ENCODE measurements around the gene BNIPL.
A peak's percentile ranks its signal among the peaks of the same experiment; 100 is the strongest.

The BNIPL gene

DNA sequence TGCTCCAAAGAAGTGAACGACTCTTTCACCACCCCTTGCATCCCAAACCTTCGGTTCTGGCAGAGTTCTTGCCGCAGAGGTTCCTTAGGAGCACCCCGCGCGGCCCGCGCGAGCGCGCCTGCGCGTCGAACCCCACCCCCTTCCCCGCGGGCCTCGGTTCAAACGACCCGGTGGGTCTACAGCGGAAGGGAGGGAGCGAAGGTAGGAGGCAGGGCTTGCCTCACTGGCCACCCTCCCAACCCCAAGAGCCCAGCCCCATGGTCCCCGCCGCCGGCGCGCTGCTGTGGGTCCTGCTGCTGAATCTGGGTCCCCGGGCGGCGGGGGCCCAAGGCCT, 11.2 kb downstream of the BNIPL start, which contains the start of gene C1orf56:
TSS of gene C1orf56 (plus strand) at position 161 of the 334 bp plus-strand sequence. CDS start at position 258, 97 bp downstream.
- H3K4me1 ChIP-seq (ENCODE audit: control insufficient read depth in 1 of 2, insufficient read depth in 2 of 2, low read length in 2 of 2), result peaks cover 2 to 5% of the 10 kb centered on the region in 2 experiments
- H3K4me2 ChIP-seq (ENCODE audit: low read length), result peak within 1 kb of the TSS; percentile 88
- peak within 1 kb of the TSS; percentile 75 for H3K4me3 ChIP-seq (ENCODE audit: low read depth, low read length)

DNA sequence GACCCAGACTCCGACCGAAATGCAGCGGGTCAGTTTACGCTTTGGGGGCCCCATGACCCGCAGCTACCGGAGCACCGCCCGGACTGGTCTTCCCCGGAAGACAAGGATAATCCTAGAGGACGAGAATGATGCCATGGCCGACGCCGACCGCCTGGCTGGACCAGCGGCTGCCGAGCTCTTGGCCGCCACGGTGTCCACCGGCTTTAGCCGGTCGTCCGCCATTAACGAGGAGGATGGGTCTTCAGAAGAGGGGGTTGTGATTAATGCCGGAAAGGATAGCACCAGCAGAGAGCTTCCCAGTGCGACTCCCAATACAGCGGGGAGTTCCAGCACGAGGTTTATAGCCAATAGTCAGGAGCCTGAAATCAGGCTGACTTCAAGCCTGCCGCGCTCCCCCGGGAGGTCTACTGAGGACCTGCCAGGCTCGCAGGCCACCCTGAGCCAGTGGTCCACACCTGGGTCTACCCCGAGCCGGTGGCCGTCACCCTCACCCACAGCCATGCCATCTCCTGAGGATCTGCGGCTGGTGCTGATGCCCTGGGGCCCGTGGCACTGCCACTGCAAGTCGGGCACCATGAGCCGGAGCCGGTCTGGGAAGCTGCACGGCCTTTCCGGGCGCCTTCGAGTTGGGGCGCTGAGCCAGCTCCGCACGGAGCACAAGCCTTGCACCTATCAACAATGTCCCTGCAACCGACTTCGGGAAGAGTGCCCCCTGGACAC, 11.7 kb downstream of the BNIPL start:
- peak overlapping the region; percentile 75 for H3K4me3 ChIP-seq (ENCODE audit: low read depth, low read length)
- peak overlapping the region; percentile 58 for H2AFZ ChIP-seq (ENCODE audit: insufficient read depth, low read length, poor library complexity)
- H3K79me1 ChIP-seq (ENCODE audit: low read length), result peaks cover 8% of the 10 kb centered on the region
- H3K4me1 ChIP-seq (ENCODE audit: control insufficient read depth in 1 of 2, insufficient read depth in 2 of 2, low read length in 2 of 2), result peaks cover 2 to 5% of the 10 kb centered on the region in 2 experiments
- peak overlapping the region; percentile 88 for H4K8ac ChIP-seq (ENCODE audit: low read depth, low read length)
- H2BK12ac ChIP-seq (ENCODE audit: low read length), result no peak overlapping the region
- peak overlapping the region; percentile 68 for H4K12ac ChIP-seq (ENCODE audit: low read depth, low read length)
- peak overlapping the region; percentile 88 for H3K4me2 ChIP-seq (ENCODE audit: low read length)
- H4K91ac ChIP-seq (ENCODE audit: low read depth, low read length), result peak overlapping the region; percentile 71
- peak overlapping the region; percentile 80 for H3K14ac ChIP-seq (ENCODE audit: low read length)
- H3K36me3 ChIP-seq (ENCODE audit: control insufficient read depth in 1 of 2, insufficient read depth in 2 of 2, low read length in 2 of 2), result peaks cover 7 to 17% of the 10 kb centered on the region in 2 experiments
- H3K27me3 ChIP-seq (ENCODE audit: insufficient read depth, low read length), result no peaks in the 10 kb centered on the region
- H3K9ac ChIP-seq (ENCODE audit: low read length), result peak overlapping the region; percentile 72
- H2BK5ac ChIP-seq (ENCODE audit: low read depth, low read length, poor library complexity), result peak overlapping the region; percentile 66
- peak overlapping the region; percentile 49 for H3K4ac ChIP-seq (ENCODE audit: low read depth, low read length)
- H3K9me3 ChIP-seq (ENCODE audit: insufficient read depth, low read depth, low read length), result no peaks in the 10 kb centered on the region
- peak overlapping the region; percentile 40 for H2BK120ac ChIP-seq (ENCODE audit: insufficient read depth, low read length, poor library complexity)
- H2AK5ac ChIP-seq (ENCODE audit: low read length), result peak overlapping the region; percentile 81
- peak; percentile 20 to 46 for DNase-seq
- H3K18ac ChIP-seq (ENCODE audit: low read length), result peak overlapping the region; percentile 58
- WGBS (ENCODE audit: extremely low coverage, insufficient coverage, insufficient read length), result no CpG with 5 or more reads among the region's 48 CpGs
- H3K23ac ChIP-seq (ENCODE audit: low read length), result no peak overlapping the region
- H3K27ac ChIP-seq (ENCODE audit: low read depth, low read length), result peak overlapping the region; percentile 63
- H3K79me2 ChIP-seq (ENCODE audit: control insufficient read depth, insufficient read depth, low read length, poor library complexity), result peaks cover 7% of the 10 kb centered on the region

More for the DNA sequence above, 11.2 kb downstream of the BNIPL start, which contains the start of gene C1orf56:
- Histone ChIP-seq H3K23ac (ENCODE audit: low read length) (no peak within 1 kb of the TSS), H3K36me3 (ENCODE audit: control insufficient read depth in 1 of 2, insufficient read depth in 2 of 2, low read length in 2 of 2) (peaks cover 2 to 12% of the 10 kb centered on the region in 2 experiments), H3K27me3 (ENCODE audit: insufficient read depth, low read length) (no peaks in the 10 kb centered on the region), H2BK120ac (ENCODE audit: insufficient read depth, low read length, poor library complexity) (peak within 1 kb of the TSS; percentile 40), H4K8ac (ENCODE audit: low read depth, low read length) (peak within 1 kb of the TSS; percentile 88), H4K91ac (ENCODE audit: low read depth, low read length) (peak within 1 kb of the TSS; percentile 71), H3K4ac (ENCODE audit: low read depth, low read length) (peak within 1 kb of the TSS; percentile 49), H3K79me1 (ENCODE audit: low read length) (peaks cover 8% of the 10 kb centered on the region), H2BK5ac (ENCODE audit: low read depth, low read length, poor library complexity) (peak within 1 kb of the TSS; percentile 66), H3K14ac (ENCODE audit: low read length) (peak within 1 kb of the TSS; percentile 80), H3K9me3 (ENCODE audit: insufficient read depth, low read depth, low read length) (peaks cover 2% of the 10 kb centered on the region), H2BK12ac (ENCODE audit: low read length) (no peak within 1 kb of the TSS), H4K12ac (ENCODE audit: low read depth, low read length) (peak within 1 kb of the TSS; percentile 68), H3K9ac (ENCODE audit: low read length) (peak within 1 kb of the TSS; percentile 72), H2AK5ac (ENCODE audit: low read length) (peak within 1 kb of the TSS; percentile 81), H3K27ac (ENCODE audit: low read depth, low read length) (peak within 1 kb of the TSS; percentile 63), H2AFZ (ENCODE audit: insufficient read depth, low read length, poor library complexity) (peak within 1 kb of the TSS; percentile 58), H3K18ac (ENCODE audit: low read length) (peak within 1 kb of the TSS; percentile 58), H3K79me2 (ENCODE audit: control insufficient read depth, insufficient read depth, low read length, poor library complexity) (peaks cover 7% of the 10 kb centered on the region)
- WGBS (ENCODE audit: extremely low coverage, insufficient coverage, insufficient read length), result no CpG with 5 or more reads among the region's 29 CpGs
- peak; percentile 68 to 74 for DNase-seq

DNA sequence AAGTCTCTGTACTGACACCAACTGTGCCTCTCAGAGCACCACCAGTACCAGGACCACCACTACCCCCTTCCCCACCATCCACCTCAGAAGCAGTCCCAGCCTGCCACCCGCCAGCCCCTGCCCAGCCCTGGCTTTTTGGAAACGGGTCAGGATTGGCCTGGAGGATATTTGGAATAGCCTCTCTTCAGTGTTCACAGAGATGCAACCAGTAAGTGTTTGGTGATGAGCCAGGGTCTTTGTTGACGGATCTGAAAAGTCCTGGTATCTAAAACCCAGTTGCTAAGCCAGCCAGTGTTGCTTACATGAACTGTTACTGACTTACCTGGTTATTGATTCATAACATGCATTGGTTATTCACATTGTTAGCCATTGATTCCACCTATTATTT, 12.3 kb downstream of the BNIPL start:
- H3K4me3 ChIP-seq (ENCODE audit: low read depth, low read length), result no peak overlapping the region
- peaks cover 8% of the 10 kb centered on the region for H3K79me1 ChIP-seq (ENCODE audit: low read length)
- peaks cover 2 to 5% of the 10 kb centered on the region in 2 experiments for H3K4me1 ChIP-seq (ENCODE audit: control insufficient read depth in 1 of 2, insufficient read depth in 2 of 2, low read length in 2 of 2)
- no peak overlapping the region for H2BK12ac ChIP-seq (ENCODE audit: low read length)
- H4K91ac ChIP-seq (ENCODE audit: low read depth, low read length), result no peak overlapping the region
- H3K27me3 ChIP-seq (ENCODE audit: insufficient read depth, low read length), result no peaks in the 10 kb centered on the region
- no peak overlapping the region for H2AK5ac ChIP-seq (ENCODE audit: low read length)
- DNase-seq, result no peak
- peaks cover 7% of the 10 kb centered on the region for H3K79me2 ChIP-seq (ENCODE audit: control insufficient read depth, insufficient read depth, low read length, poor library complexity)
- H3K27ac ChIP-seq (ENCODE audit: low read depth, low read length), result no peak overlapping the region
- H3K9ac ChIP-seq (ENCODE audit: low read length), result no peak overlapping the region
- H2AFZ ChIP-seq (ENCODE audit: insufficient read depth, low read length, poor library complexity), result no peak overlapping the region
- H3K14ac ChIP-seq (ENCODE audit: low read length), result no peak overlapping the region
- WGBS (ENCODE audit: extremely low coverage, insufficient coverage, insufficient read length), result no CpG with 5 or more reads among the region's 3 CpGs
- peak overlapping the region; percentile 88 for H3K4me2 ChIP-seq (ENCODE audit: low read length)
- no peak overlapping the region for H3K23ac ChIP-seq (ENCODE audit: low read length)
- H2BK120ac ChIP-seq (ENCODE audit: insufficient read depth, low read length, poor library complexity), result no peak overlapping the region
- peaks cover 11 to 22% of the 10 kb centered on the region in 2 experiments for H3K36me3 ChIP-seq (ENCODE audit: control insufficient read depth in 1 of 2, insufficient read depth in 2 of 2, low read length in 2 of 2)
- H3K9me3 ChIP-seq (ENCODE audit: insufficient read depth, low read depth, low read length), result no peaks in the 10 kb centered on the region
- H4K12ac ChIP-seq (ENCODE audit: low read depth, low read length), result peak overlapping the region; percentile 5
- H4K8ac ChIP-seq (ENCODE audit: low read depth, low read length), result no peak overlapping the region
- no peak overlapping the region for H3K4ac ChIP-seq (ENCODE audit: low read depth, low read length)
- no peak overlapping the region for H2BK5ac ChIP-seq (ENCODE audit: low read depth, low read length, poor library complexity)
- H3K18ac ChIP-seq (ENCODE audit: low read length), result no peak overlapping the region

DNA sequence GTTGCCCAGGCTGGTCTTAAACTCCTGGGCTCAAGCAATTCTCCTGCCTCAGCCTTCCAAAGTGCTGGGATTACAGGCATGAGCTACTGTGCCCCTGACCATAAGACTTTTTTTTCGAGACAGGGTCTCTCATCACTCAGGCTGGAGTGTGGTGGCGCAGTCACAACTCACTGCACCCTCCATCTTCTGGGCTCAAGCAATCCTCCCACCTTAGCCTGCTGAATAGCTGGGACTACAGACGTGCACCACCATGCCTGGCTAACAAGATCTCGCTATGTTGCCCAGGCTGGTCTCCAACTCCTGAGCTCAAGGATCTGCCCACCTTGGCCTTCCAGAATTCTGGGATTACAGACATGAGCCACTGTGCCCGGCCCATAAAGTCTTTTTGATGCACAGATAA, 13.1 kb downstream of the BNIPL start:
- Histone ChIP-seq H4K8ac (ENCODE audit: low read depth, low read length) (no peak overlapping the region), H2AK5ac (ENCODE audit: low read length) (no peak overlapping the region), H3K27me3 (ENCODE audit: insufficient read depth, low read length) (no peaks in the 10 kb centered on the region), H3K4me1 (ENCODE audit: control insufficient read depth in 1 of 2, insufficient read depth in 2 of 2, low read length in 2 of 2) (peaks cover 2 to 5% of the 10 kb centered on the region in 2 experiments), H3K23ac (ENCODE audit: low read length) (no peak overlapping the region), H3K79me1 (ENCODE audit: low read length) (peaks cover 8% of the 10 kb centered on the region), H2AFZ (ENCODE audit: insufficient read depth, low read length, poor library complexity) (no peak overlapping the region), H3K18ac (ENCODE audit: low read length) (no peak overlapping the region), H2BK120ac (ENCODE audit: insufficient read depth, low read length, poor library complexity) (no peak overlapping the region), H3K4ac (ENCODE audit: low read depth, low read length) (no peak overlapping the region), H3K79me2 (ENCODE audit: control insufficient read depth, insufficient read depth, low read length, poor library complexity) (peaks cover 7% of the 10 kb centered on the region), H3K27ac (ENCODE audit: low read depth, low read length) (no peak overlapping the region), H2BK5ac (ENCODE audit: low read depth, low read length, poor library complexity) (no peak overlapping the region), H4K12ac (ENCODE audit: low read depth, low read length) (no peak overlapping the region), H3K4me2 (ENCODE audit: low read length) (no peak overlapping the region), H3K36me3 (ENCODE audit: control insufficient read depth in 1 of 2, insufficient read depth in 2 of 2, low read length in 2 of 2) (peaks cover 15 to 30% of the 10 kb centered on the region in 2 experiments), H3K9ac (ENCODE audit: low read length) (no peak overlapping the region), H3K14ac (ENCODE audit: low read length) (no peak overlapping the region), H3K9me3 (ENCODE audit: insufficient read depth, low read depth, low read length) (no peaks in the 10 kb centered on the region), H2BK12ac (ENCODE audit: low read length) (no peak overlapping the region), H4K91ac (ENCODE audit: low read depth, low read length) (no peak overlapping the region), H3K4me3 (ENCODE audit: low read depth, low read length) (no peak overlapping the region)
- no peak for DNase-seq
- no CpG with 5 or more reads among the region's 5 CpGs for WGBS (ENCODE audit: extremely low coverage, insufficient coverage, insufficient read length)
